GM18498 (cell line): ENCODE measurements around the gene ZNF678.
"Not testable (repeated sequence)": the region's sequence is repeated elsewhere in the genome, so short reads cannot be mapped to it uniquely, and the experiment has no call there.

Experiments used
- ATAC-seq: cut with Tn5 transposase; IDR thresholded peaks from one replicate; pipeline ENCODE4 v1.9.1; 2021; ENCODE audit warnings: mild to moderate bottlenecking, moderate library complexity; ENCODE audit not compliant: unreplicated experiment

Gene ZNF678

DNA sequence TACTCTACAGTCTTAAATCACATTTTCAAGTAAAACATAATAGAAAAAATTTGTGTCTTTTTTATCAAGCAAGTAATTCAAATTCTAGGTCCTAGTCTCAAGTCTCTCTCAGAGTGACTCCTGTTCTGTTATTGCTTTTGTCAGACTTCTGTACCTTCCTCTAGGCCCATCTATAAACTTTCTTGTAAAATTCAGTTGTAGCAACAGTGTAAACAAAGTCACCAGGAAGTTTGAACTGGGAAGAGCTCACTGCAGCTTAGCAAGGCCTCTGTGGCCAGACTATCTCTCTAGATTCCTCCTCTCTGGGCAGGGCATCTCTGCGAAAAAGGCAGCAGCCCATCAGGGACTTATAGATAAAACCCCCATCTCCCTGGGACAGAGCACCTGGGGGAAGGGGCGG lies 13.5 kb upstream of the ZNF678 start:
- no peak for ATAC-seq

- ATAC-seq = not testable (repeated sequence)
Measured at GRCh38 chr1:227551881-227552280, 11.5 kb upstream of the ZNF678 start.

DNA sequence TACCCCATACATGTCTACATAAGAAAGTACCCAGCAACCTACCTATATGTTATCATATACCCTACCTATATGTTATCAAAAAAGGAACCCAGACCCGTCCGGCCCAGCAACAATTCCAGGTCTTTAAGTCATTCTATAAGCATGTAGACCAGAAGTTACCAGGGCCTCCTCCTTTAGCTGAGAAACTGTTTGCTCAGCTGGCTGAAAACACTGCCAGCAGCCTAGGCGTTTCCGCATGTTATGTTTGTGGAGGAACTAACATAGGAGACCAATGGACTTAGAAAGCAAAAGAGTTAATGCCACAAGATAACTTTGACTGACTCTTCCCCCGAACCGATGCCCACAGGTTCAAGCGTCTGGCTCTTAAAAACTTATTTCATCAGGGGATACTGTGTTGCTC lies 7.1 kb upstream of the ZNF678 start:
- ATAC-seq = no peak

- ATAC-seq = no peak
Measured at GRCh38 chr1:227557962-227558725, 5.2 kb upstream of the ZNF678 start.

- no peak for ATAC-seq
Measured at GRCh38 chr1:227558732-227559262, 4.6 kb upstream of the ZNF678 start.

DNA sequence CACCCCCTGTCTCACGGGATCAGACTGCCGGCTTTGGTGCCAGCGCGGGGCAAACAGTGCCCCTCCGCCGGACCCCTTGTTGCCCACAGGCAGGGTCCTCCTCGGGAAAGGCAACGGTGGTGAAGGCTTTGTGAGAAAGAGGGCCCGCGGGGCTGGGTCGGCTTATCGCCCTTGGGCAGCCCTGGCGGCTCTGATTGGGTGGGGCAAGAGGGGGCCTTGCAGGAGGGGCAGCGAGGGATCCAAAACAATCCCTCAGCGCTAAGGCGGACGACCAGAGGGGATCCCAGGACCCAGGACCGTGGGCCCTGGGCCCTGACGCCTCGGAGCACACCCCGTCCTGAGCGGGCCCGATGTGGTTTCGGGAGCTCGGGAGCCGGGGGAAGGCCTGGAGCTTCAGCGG lies 3.9 kb upstream of the ZNF678 start:
- ATAC-seq = no peak

GRCh38 chr1:227559926-227560325 lies 3.4 kb upstream of the ZNF678 start:
- ATAC-seq = no peak

DNA sequence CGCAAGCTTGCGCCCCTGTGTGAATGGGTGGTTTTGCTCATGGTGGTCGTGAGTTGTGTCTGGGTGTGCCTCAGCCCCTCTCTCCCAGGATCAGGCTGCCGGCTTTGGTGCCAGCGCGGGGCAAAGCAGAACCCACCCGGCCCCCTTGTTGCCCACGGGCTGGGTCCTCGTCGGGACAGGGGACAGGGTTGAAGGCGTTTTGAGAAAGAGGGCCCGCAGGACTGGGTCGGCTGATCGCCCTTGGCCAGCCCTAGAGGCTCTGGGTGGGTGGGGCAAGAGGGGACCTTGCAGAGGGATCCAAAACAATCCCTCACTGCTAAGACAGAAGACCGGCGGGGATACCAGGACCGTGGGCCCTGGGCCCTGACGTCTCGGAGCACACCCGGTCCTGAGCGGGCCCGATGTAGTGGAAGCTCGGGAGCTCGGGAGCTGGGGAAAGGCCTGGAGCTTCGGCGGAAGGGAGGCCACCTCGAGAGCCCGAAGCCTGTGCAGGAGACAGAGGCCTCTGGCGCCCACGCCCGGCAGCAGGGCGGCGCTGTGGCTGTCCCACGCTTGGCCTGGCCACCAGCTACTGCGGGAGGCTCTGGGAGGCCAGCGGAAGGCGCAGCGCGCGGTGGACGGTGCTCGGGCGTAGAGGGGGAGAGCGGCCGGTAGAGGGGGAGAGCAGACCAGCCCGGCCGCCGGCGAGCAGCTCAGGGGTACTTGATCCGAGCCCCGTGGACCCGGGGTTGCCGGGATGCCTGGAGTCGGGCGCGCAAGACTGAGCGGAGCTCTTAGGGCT lies 2.8 kb upstream of the ZNF678 start:
- ATAC-seq = no peak

DNA sequence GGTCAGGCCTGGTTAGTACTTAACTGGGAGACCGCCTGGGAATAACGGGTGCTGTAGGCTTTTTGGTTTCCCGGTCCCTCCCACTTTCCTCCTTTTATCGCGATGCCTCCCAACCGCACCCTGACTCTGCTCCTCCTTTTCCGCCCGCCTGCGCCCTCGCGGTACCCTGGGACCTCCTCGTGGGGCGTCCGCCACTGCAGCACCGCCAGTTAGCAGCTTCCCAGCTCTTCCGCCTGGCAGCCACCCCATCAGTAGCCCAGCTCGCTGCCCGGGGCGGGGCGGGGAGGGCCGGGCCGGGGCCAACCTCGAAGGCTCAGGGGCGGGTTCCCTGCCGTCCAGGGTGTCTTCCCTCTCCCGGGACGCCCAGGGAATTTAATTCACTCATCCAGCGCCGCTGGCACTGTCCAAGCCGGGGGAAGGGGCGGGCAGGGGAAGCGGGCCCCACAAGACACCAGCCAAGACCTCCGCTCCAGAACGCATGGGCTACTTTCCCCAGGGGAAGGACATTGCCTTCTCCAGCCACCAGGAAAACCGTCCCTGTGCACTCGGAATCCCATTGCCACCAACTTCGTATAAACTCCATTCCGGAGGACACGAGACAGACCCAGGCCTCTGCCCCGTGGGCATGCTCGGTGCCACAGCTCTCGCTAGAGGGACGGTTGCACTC lies 2.0 kb upstream of the ZNF678 start:
- no peak for ATAC-seq

GRCh38 chr1:227562037-227562436 lies 1.3 kb upstream of the ZNF678 start:
- no peak for ATAC-seq

- no peak for ATAC-seq
Measured at GRCh38 chr1:227562933-227563323, 428 bp upstream of the ZNF678 start.

- ATAC-seq = no peak
Measured at GRCh38 chr1:227567256-227567655, 3.9 kb downstream of the ZNF678 start.

- ATAC-seq = no peak
Measured at GRCh38 chr1:227568593-227568992, 5.2 kb downstream of the ZNF678 start.

DNA sequence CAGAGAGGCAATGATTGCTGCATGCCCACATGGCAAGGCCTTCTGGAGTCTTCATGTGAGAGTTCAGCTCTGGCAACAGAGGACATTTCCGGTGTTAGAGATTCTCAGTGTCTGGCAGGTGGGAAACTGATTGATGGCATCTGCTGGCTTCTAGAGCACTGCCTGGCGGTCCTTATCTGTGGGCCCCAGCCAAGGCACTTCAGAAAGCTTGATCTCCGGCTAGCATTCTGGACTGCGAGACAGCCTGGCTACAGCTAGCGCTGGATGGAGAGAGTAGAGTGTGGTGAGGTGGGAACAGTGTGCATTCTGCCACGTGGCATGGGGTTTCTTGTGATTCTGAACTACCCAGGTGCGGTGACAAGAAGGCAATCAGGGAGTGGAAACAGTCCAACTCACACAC lies 9.4 kb downstream of the ZNF678 start:
- ATAC-seq = no peak

DNA sequence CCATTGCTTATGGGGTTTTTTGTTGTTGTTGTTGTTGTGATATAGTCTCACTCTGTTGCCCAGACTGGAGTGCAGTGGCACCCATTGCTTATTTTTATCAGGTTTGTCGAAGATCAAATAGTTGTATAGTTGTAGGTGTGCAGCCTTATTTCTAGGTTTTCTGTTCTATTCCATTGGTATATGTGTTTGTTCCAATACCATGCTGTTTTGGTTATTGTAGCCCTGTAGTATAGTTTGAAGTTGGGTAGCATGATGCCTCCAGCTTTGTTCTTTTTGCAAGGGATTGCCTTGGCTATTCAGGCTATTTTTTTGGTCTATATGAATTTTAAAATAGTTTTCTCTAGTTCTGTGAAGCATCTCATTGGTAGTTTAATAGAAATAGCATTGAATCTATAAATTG lies 11.6 kb downstream of the ZNF678 start:
- ATAC-seq = no peak

DNA sequence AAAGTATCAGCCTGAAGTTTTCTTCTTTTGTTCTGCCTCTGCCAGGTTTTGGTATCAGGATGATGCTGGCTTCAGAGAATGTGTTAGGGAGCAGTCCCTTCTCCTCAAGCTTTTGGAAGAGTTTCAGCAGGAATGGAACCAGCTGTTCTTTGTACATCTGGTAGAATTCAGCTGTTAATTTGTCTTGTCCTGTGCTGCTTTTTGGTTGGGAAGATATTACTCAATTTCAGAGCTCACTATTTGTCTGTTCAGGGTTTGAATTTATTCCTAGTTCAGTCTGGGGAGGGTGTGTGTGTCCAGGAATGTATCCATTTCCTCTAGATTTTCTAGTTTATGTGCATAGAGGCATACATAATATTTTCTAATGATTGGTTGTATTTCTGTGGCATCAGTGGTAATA lies 12.8 kb downstream of the ZNF678 start:
- no peak for ATAC-seq

- no peak for ATAC-seq
Measured at GRCh38 chr1:227577500-227577899, 14.1 kb downstream of the ZNF678 start.

GRCh38 chr1:227583354-227583753 lies 20.0 kb downstream of the ZNF678 start:
- no peak for ATAC-seq

DNA sequence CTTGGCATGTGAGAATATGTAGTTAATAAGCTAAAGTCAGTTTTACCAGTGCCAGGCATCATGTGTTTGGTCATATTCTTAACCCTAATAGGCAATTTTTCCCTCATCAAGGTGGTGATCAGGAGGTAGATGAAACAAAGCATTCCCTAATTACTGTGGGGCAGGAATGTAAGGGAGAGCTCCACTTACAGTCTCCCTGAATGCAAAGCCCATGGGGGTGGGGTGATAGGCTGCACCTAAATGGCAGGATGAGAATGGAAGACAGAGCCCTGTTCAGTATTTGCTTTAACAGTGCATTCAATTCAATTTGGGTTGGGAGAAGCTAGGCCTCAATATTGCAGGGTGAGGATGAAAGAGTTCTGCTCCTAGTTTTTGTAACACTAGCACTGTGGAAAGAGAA lies 23.4 kb downstream of the ZNF678 start:
- no peak for ATAC-seq

- no peak for ATAC-seq
Measured at GRCh38 chr1:227587968-227588367, 24.6 kb downstream of the ZNF678 start.

- not testable (repeated sequence) for ATAC-seq
Measured at GRCh38 chr1:227588769-227589168, 25.4 kb downstream of the ZNF678 start.

GRCh38 chr1:227589777-227590176 lies 26.4 kb downstream of the ZNF678 start:
- not testable (repeated sequence) for ATAC-seq
